ENCODE results near the gene SRRD.

The SRRD gene

GRCh38 chr22:26453812-26454500 is 29.7 kb upstream of the SRRD start:
- no peak for DNase-seq

GRCh38 chr22:26457661-26458272 is 25.9 kb upstream of the SRRD start:
- no peak for DNase-seq

- no peak for DNase-seq
These were observed 23.5 kb upstream of the SRRD start for GRCh38 chr22:26460202-26460601.

- DNase-seq, result peak; percentile 38
These were observed 22.4 kb upstream of the SRRD start for GRCh38 chr22:26461188-26461810.

GRCh38 chr22:26462051-26462450 is 21.6 kb upstream of the SRRD start:
- DNase-seq, result no peak

GRCh38 chr22:26462641-26463040 is 21.0 kb upstream of the SRRD start:
- DNase-seq, result no peak

- no peak for DNase-seq
These were observed 20.5 kb upstream of the SRRD start for GRCh38 chr22:26463101-26463661.

GRCh38 chr22:26463688-26464087 is 20.0 kb upstream of the SRRD start:
- DNase-seq, result no peak

GRCh38 chr22:26464312-26464711 is 19.4 kb upstream of the SRRD start:
- no peak for DNase-seq

- DNase-seq, result no peak
These were observed 17.5 kb upstream of the SRRD start for GRCh38 chr22:26466196-26466595.

GRCh38 chr22:26470807-26471206 is 12.9 kb upstream of the SRRD start:
- DNase-seq, result no peak

GRCh38 chr22:26471522-26471921 is 12.2 kb upstream of the SRRD start:
- DNase-seq, result no peak

- no peak for DNase-seq
These were observed 9.0 kb upstream of the SRRD start for GRCh38 chr22:26474682-26475081.

- DNase-seq, result no peak
These were observed 6.9 kb upstream of the SRRD start for GRCh38 chr22:26476705-26477340.

GRCh38 chr22:26477341-26477731 is 6.3 kb upstream of the SRRD start:
- DNase-seq, result no peak

GRCh38 chr22:26479043-26479791 is 4.5 kb upstream of the SRRD start:
- DNase-seq, result peak; percentile 71

GRCh38 chr22:26479792-26480610 is 3.7 kb upstream of the SRRD start:
- DNase-seq, result peak; percentile 75

- DNase-seq, result no peak
These were observed 3.1 kb upstream of the SRRD start for GRCh38 chr22:26480611-26480932.

GRCh38 chr22:26481112-26481693 is 2.5 kb upstream of the SRRD start:
- no peak for DNase-seq

GRCh38 chr22:26481694-26482093 is 2.0 kb upstream of the SRRD start:
- DNase-seq, result no peak

GRCh38 chr22:26482161-26482560 is 1.5 kb upstream of the SRRD start:
- DNase-seq, result no peak

GRCh38 chr22:26483043-26483438 is 636 bp upstream of the SRRD start:
- no peak for DNase-seq

Data from NCI-H1092 treated with DMSO at 0.1 percent for 48 hours (cell line).